ENCODE data around the gene CEP250.

The CEP250 gene

DNA sequence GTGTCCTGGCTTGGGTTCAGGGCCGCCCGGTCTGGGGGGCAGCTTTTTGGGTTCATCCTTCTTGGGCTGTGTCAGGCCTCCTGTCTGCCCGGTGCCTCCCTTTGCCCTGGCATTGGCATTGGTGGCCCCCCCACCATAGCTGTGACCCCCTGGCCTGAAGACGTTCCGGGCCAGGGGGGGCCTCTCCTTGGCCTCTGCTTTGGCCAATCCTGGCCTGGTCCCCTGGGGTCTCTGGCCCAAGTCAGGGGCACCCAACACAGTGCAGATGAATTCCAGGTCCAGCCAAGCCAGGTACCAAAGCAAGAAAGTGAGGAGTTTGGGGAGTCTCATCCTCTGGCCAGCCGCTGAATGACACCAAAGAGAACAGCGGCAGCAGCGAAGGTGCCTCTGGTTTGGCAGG is 17.8 kb upstream of the CEP250 start:
- H3K4me3 ChIP-seq (ENCODE audit: low read depth, low read length): peak overlapping the region; percentile 68
- TF ChIP-seq, protein P1, sequence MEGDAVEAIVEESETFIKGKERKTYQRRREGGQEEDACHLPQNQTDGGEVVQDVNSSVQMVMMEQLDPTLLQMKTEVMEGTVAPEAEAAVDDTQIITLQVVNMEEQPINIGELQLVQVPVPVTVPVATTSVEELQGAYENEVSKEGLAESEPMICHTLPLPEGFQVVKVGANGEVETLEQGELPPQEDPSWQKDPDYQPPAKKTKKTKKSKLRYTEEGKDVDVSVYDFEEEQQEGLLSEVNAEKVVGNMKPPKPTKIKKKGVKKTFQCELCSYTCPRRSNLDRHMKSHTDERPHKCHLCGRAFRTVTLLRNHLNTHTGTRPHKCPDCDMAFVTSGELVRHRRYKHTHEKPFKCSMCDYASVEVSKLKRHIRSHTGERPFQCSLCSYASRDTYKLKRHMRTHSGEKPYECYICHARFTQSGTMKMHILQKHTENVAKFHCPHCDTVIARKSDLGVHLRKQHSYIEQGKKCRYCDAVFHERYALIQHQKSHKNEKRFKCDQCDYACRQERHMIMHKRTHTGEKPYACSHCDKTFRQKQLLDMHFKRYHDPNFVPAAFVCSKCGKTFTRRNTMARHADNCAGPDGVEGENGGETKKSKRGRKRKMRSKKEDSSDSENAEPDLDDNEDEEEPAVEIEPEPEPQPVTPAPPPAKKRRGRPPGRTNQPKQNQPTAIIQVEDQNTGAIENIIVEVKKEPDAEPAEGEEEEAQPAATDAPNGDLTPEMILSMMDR (IDR thresholded peaks at IDR 0.05; ENCODE audit: insufficient read depth, low read length, missing control alignments): no peak
- no peak for DNase-seq (ENCODE audit: low read depth, low spot score)
- CTCF ChIA-PET: interaction anchor here (0.7 to 17.2 kb wide), 12 partner anchors 10 to 291 kb away, joined by 3 to 662 read pairs (median 4); no protein-coding TSS in a partner anchor
- POLR2A ChIA-PET: interaction anchor here (1.2 to 2.3 kb wide), 2 partner anchors 132 to 160 kb away, joined by 5 to 10 read pairs; partner anchors contain the start of gene MMP24OS

DNA sequence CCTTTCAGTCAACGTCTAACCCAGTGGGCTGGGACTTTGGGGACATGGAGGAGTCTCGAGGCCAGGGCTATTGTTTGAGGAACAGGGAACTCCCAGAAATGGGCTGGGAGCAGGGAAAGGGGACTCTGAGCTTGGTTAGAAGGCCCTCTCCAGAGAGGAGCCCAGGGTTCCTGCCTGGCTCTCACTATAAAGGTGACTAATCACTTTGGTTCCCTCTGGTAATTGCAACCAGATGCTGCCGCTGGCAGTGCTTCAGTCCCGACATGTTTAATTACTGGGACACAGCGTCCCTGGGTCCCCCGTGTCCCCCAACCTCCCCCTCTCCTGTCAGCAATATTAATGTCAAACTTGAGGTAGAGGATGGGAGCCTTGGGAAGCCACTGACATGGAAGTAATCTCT is 12.4 kb upstream of the CEP250 start:
- ChIA-PET CTCF (interaction anchor here (1.0 to 17.2 kb wide), 5 partner anchors 10 to 298 kb away, joined by 3 to 662 read pairs (median 6); partner anchors contain the start of gene CEP250), POLR2A (interaction anchor here (1.0 to 1.1 kb wide), 3 partner anchors 122 to 137 kb away, joined by 3 read pairs; no protein-coding TSS in a partner anchor)
- TF ChIP-seq, protein P1 (IDR thresholded peaks at IDR 0.05; ENCODE audit: insufficient read depth, low read length, missing control alignments): no peak
- H3K4me3 ChIP-seq (ENCODE audit: low read depth, low read length): no peak overlapping the region
- peak; percentile 49 for DNase-seq (ENCODE audit: low read depth, low spot score)

DNA sequence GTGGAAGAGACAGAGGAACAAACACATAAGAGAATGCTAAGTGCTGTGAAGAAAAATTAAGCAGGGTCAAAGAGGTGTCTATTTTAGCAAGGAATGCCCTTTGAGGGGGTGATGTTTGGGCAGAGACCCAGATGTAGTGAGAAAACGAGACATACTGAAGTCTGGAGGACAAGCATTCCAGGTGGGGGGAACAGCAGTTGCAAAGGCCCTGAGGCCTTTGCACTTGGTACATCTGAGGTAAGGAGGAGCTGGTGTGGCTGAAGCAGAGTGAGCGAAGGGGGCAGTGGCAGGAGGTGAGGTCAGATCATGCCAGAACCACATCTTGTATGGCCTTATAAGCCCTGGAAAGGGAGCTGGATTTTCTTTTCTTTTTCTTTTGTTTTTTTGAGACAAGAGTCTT is 11.2 kb upstream of the CEP250 start:
- TF ChIP-seq, protein P1 (IDR thresholded peaks at IDR 0.05; ENCODE audit: insufficient read depth, low read length, missing control alignments): no peak
- CTCF ChIA-PET: interaction anchor here (1.2 to 17.2 kb wide), 7 partner anchors 6 to 299 kb away, joined by 3 to 662 read pairs (median 6); partner anchors contain the start of genes CEP250 and GDF5
- POLR2A ChIA-PET: interaction anchor here (1.4 kb wide), 1 partner anchor 11 kb away, joined by 4 read pairs; the partner anchor contains the start of gene CEP250
- no peak overlapping the region for H3K4me3 ChIP-seq (ENCODE audit: low read depth, low read length)
- no peak for DNase-seq (ENCODE audit: low read depth, low spot score)

DNA sequence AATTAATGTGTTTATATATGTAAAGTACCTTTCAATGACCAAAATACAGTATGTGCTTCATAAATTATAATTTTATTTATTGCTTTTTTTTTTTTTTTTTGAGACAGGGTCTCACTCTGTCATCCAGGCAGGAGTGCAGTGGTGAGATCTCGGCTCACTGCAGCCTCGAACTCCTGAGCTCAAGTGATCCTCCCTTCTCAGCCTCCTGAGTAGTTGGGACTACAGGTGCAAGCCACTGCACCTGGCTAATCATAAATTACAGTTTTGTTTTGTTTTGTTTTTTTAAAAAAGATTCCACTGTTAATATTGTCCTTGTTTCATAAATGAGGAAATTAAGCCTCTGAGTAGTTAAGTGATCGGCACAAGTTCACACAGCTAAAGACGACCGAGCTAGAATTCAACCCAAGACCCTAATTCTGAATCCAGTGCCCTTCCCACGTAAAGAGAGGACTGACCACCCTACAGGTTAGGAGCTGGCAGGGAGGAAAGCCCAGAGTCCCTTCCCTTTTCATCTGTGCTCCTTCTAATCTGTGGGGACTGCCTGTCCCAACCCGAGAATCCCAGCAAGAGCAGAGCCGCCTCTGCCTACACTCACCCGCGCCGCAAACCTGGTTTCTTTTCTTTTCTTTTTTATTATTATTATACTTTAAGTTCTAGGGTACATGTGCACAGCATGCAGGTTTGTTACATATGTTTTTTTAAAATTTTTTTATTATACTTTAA is 8.9 kb upstream of the CEP250 start:
- TF ChIP-seq, protein P1 (IDR thresholded peaks at IDR 0.05; ENCODE audit: insufficient read depth, low read length, missing control alignments): no peak
- DNase-seq (ENCODE audit: low read depth, low spot score): no peak
- POLR2A ChIA-PET: interaction anchor here (2.5 kb wide), 1 partner anchor 143 kb away, joined by 11 read pairs; no protein-coding TSS in a partner anchor
- H3K4me3 ChIP-seq (ENCODE audit: low read depth, low read length): no peak overlapping the region
- CTCF ChIA-PET: interaction anchor here (0.5 to 17.2 kb wide), 26 partner anchors 9 to 351 kb away, joined by 3 to 662 read pairs (median 7); partner anchors contain the start of genes CEP250, EDEM2, EIF6 and GDF5

DNA sequence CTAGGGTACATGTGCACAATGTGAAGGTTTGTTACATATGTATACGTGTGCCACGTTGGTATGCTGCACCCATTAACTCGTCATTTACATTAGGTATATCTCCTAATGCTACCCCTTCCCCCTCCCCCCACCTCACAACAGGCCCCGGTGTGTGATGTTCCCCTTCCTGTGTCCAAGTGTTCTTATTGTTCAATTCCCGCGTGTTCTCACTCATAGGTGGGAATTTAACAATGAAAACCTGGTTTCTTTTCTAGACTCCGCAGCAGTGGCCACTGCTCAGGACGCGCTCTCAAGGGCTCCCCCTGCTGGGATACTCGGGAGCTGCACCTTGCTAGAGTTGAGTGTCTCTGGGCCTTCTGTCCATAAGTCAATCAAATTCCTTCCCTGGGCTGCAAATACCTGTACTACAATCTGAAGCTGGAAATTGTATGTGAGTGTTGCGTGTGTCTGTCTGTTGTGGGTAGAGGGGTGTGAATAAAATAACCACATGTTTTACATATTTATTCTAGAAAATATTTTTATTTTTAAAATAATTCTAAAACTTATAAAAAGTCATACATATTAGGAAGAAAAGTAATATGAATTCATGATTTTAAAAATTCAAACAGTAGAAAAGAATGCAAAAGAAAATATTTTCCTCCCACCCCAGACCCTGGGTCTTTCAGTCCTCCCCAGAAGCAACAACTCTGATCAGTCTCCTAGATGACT is 8.2 kb upstream of the CEP250 start:
- ChIA-PET CTCF (interaction anchor here (0.5 to 17.2 kb wide), 39 partner anchors 9 to 351 kb away, joined by 3 to 662 read pairs (median 6); partner anchors contain the start of genes CEP250, EDEM2, EIF6 and GDF5), POLR2A (interaction anchor here (0.5 to 2.5 kb wide), 3 partner anchors 9 to 149 kb away, joined by 3 to 11 read pairs (median 3); no protein-coding TSS in a partner anchor)
- no peak for DNase-seq (ENCODE audit: low read depth, low spot score)
- H3K4me3 ChIP-seq (ENCODE audit: low read depth, low read length): peak overlapping the region; percentile 23; the same call in 1 of the 2 replicates
- TF ChIP-seq, protein P1 (IDR thresholded peaks at IDR 0.05; ENCODE audit: insufficient read depth, low read length, missing control alignments): peak; percentile 91

Data from AG04449 (cell line).